K562 (cell line): ENCODE measurements around the gene CYP17A1. TPM values are rescaled to one million over a fixed set of nuclear protein-coding genes. Genes with fewer than 3 reads are reported as not detected.

Source experiments
- BRD9 ChIP-seq: fragments of 450-650 bp; IDR thresholded peaks from 2 replicates; pipeline ENCODE4 v1.6.1; 2018; ENCODE audit warnings: low read depth; ENCODE audit not compliant: partially characterized antibody
- HLTF ChIP-seq: fragments of 450-650 bp; IDR thresholded peaks from 2 replicates; pipeline ENCODE4 v1.6.1; 2016
- MGA ChIP-seq: fragments of 450-650 bp; IDR thresholded peaks from 2 replicates; pipeline ENCODE4 v1.6.1; 2016; ENCODE audit warnings: mild to moderate bottlenecking, moderate library complexity
- MIER1 ChIP-seq: fragments of 450-650 bp; IDR thresholded peaks from 2 replicates; pipeline ENCODE4 v1.6.1; 2016; ENCODE audit warnings: antibody characterized with exemption, mild to moderate bottlenecking, low read depth
- XRCC3 ChIP-seq: fragments of 450-650 bp; IDR thresholded peaks from 2 replicates; pipeline ENCODE4 v1.6.1; 2017; ENCODE audit warnings: mild to moderate bottlenecking, moderate library complexity
- ZKSCAN1 ChIP-seq: fragments of 150-350 bp; IDR thresholded peaks from 2 replicates; pipeline ENCODE4 v1.6.1; 2016; ENCODE audit warnings: low read depth, low read length
- polyA plus RNA-seq, 8 experiments: library from polyadenylated mRNA; depleted of rRNA in 4 of 8; stranded (reverse) in 5 of 8; unstranded in 3 of 8; fragments of >200 nt; fragmentation: Nextera tagmentation in 2 of 8; fragmentation: Illumina TruSeq in 1 of 8; extraction: Ambion mirVana in 2 of 8; extraction: Trizol in 1 of 8; gene quantifications; 2 replicates each; pipeline versions ENCODE4 v1.2.1 to v1.2.3, GENCODE V29; 2011 to 2014; ENCODE audit warnings: inconsistent platforms in 1 of 8, missing spikeins in 1 of 8
- total RNA-seq, 7 experiments: library from RNA; depleted of rRNA in 6 of 7; stranded (reverse); fragments of >200 nt in 6 of 7; fragmentation: Illumina TruSeq in 2 of 7; extraction: Trizol in 2 of 7; gene quantifications; 2 replicates each; pipeline versions ENCODE4 v1.2.1 to v1.2.3, GENCODE V29; 2011 to 2021; ENCODE audit warnings: low replicate concordance in 1 of 7
- TF ChIP-seq, protein P1 (sequence below): fragments of 150-350 bp; conservative IDR thresholded peaks from 2 replicates; pipeline ENCODE4 v1.6.1; 2014; ENCODE audit warnings: low read length

The CYP17A1 gene
- total and polyA plus RNA-seq, 9 of the 15 experiments (the other 6 are each of a cell fraction or from before 2014, with no cell fraction given) = 2.3 TPM; not detected in 8

DNA sequence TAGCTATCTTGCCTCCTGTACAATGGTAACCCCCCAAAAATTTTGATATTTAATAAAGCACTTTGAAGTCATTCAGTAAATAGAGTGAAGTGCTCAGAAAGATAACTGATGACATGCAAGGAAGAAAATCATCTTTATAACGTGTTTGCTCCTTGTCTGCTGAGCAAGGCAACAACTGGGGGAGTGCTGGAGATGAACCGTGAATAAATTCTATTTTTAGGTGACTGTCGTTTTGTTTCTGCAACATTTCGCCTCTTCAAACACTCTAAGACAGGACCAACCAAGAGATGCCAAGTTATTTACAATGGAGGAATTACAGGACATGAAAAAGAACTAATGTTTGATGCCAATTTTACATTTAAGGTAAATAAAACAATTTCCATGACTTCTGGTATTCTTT, 41.4 kb upstream of the CYP17A1 start (continued):
- TF ChIP-seq MGA (no peak), ZKSCAN1 (no peak), BRD9 (no peak), XRCC3 (no peak), HLTF (no peak), MIER1 (no peak)
- TF ChIP-seq, protein P1, sequence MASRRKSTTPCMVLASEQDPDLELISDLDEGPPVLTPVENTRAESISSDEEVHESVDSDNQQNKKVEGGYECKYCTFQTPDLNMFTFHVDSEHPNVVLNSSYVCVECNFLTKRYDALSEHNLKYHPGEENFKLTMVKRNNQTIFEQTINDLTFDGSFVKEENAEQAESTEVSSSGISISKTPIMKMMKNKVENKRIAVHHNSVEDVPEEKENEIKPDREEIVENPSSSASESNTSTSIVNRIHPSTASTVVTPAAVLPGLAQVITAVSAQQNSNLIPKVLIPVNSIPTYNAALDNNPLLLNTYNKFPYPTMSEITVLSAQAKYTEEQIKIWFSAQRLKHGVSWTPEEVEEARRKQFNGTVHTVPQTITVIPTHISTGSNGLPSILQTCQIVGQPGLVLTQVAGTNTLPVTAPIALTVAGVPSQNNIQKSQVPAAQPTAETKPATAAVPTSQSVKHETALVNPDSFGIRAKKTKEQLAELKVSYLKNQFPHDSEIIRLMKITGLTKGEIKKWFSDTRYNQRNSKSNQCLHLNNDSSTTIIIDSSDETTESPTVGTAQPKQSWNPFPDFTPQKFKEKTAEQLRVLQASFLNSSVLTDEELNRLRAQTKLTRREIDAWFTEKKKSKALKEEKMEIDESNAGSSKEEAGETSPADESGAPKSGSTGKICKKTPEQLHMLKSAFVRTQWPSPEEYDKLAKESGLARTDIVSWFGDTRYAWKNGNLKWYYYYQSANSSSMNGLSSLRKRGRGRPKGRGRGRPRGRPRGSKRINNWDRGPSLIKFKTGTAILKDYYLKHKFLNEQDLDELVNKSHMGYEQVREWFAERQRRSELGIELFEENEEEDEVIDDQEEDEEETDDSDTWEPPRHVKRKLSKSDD = no peak
